Natural killer cell (primary cell): ENCODE measurements around the gene LIFR. TPM values are rescaled to one million over a fixed set of nuclear protein-coding genes. Genes with fewer than 3 reads are reported as not detected.

Experiments
- ATAC-seq, 3 donors: fragments of 150-1000 bp in 2 of 3; fragments of 200-7000 bp in 1 of 3; cut with Tn5 transposase; 1 replicate in 1 of 3; 2 replicates in 2 of 3; pipeline ENCODE4 v1.10.0; 2021; ENCODE audit warnings: mild to moderate bottlenecking in 2 of 3, moderate library complexity in 2 of 3
- DNase-seq, 2 donors: peaks; one replicate each; pipeline versions ENCODE4 v3.0.0 to v3.0.0-alpha.2; 2013 to 2021; ENCODE audit warnings: mixed read lengths in 1 of 2
- H3K27ac ChIP-seq: one replicate; pipeline ENCODE4 v1.5.1; 2013; ENCODE audit warnings: mild to moderate bottlenecking, low read length
- H3K27me3 ChIP-seq: one replicate; pipeline ENCODE4 v1.6.1; 2013; ENCODE audit warnings: low read length; ENCODE audit not compliant: control insufficient read depth, insufficient read depth
- H3K36me3 ChIP-seq: one replicate; pipeline ENCODE4 v1.6.1; 2013; ENCODE audit warnings: low read length; ENCODE audit not compliant: control insufficient read depth, insufficient read depth
- H3K4me1 ChIP-seq: one replicate; pipeline ENCODE4 v1.6.1; 2013; ENCODE audit warnings: low read length; ENCODE audit not compliant: control insufficient read depth, insufficient read depth
- H3K4me3 ChIP-seq: one replicate; pipeline ENCODE4 v1.5.1; 2013; ENCODE audit warnings: low read length
- H3K9me3 ChIP-seq: one replicate; pipeline ENCODE4 v1.6.1; 2013; ENCODE audit warnings: low read length; ENCODE audit not compliant: control insufficient read depth, insufficient read depth
- H3K27ac Mint-ChIP-seq, 2 donors: one replicate each; pipeline ENCODE4 v1.8.0; 2022; ENCODE audit warnings: mild to moderate bottlenecking in 2 of 2, mixed read lengths in 2 of 2, moderate library complexity in 1 of 2
- H3K27me3 Mint-ChIP-seq, 2 donors: one replicate each; pipeline ENCODE4 v1.8.0; 2022; ENCODE audit warnings: low read depth in 2 of 2, mixed read lengths in 2 of 2
- H3K36me3 Mint-ChIP-seq: one replicate; pipeline ENCODE4 v1.8.0; 2022; ENCODE audit warnings: mixed read lengths
- H3K4me1 Mint-ChIP-seq, 2 donors: one replicate each; pipeline ENCODE4 v1.8.0; 2022; ENCODE audit warnings: mixed read lengths in 2 of 2
- H3K4me3 Mint-ChIP-seq: one replicate; pipeline ENCODE4 v1.8.0; 2022; ENCODE audit warnings: mild to moderate bottlenecking, moderate library complexity, mixed read lengths
- H3K9me3 Mint-ChIP-seq, 2 donors: one replicate each; pipeline ENCODE4 v1.8.0; 2022; ENCODE audit warnings: mixed read lengths in 2 of 2
- whole genome bisulfite sequencing: methylation state at CpG from one replicate; pipeline ENCODE4 v1.1.7; 2013; ENCODE audit warnings: missing lambda C conversion rate; ENCODE audit not compliant: insufficient coverage; 5-methylcytosine and 5-hydroxymethylcytosine counted together
- intact Hi-C: fragments of 100-400 bp; cut with micrococcal nuclease; formaldehyde crosslinking; loops from one replicate; pipeline ENCODE4 v1.14.2; 2022
- total RNA-seq, 4 donors: library from RNA; stranded (reverse); fragments of 120-200 nt in 1 of 4; gene quantifications; one replicate each; pipeline versions ENCODE4 v1.2.3 to v1.2.4, GENCODE V29; 2013 to 2022
- TF ChIP-seq, protein P1 (sequence below): fragments of 200-600 bp; IDR thresholded peaks from one replicate; pipeline ENCODE4 v1.8.0; 2022; ENCODE audit warnings: antibody characterized with exemption

The LIFR gene
- total RNA-seq, 3 donors from 2014 or later (not counting 1 experiment from before 2014, with no cell fraction given): not detected

DNA sequence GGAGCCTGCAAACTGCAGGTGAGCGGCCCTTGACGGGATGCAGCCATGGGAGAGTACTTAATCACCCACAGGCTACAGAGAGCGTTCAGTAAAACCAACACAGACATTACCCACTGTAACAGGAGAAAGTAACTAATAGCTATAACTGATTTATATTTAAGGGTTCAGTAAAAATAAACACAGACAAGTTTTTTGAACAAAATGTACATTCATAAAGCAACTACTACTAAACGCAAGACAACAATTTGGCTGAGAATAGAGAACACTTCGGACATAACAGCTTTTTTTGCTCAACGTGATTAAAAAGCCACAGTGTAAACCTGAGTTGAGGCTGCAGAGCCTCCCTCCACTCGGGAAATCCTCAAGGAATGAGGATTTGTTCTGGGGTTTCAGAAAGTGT is 61.7 kb downstream of the LIFR start:
- Mint-ChIP-seq H3K27me3 (peaks cover 22 to 32% of the 10 kb centered on the region in 2 donors), H3K9me3 (no peaks in the 10 kb centered on the region), H3K4me1 (no peaks in the 10 kb centered on the region), H3K36me3 (no peaks in the 10 kb centered on the region), H3K4me3 (no peak overlapping the region), H3K27ac (no peak overlapping the region)
- no peaks in the 10 kb centered on the region for H3K9me3 ChIP-seq
- H3K4me3 ChIP-seq: no peak overlapping the region
- 85% methylated on average over 6 of the region's 7 CpGs for WGBS
- TF ChIP-seq, protein P1, sequence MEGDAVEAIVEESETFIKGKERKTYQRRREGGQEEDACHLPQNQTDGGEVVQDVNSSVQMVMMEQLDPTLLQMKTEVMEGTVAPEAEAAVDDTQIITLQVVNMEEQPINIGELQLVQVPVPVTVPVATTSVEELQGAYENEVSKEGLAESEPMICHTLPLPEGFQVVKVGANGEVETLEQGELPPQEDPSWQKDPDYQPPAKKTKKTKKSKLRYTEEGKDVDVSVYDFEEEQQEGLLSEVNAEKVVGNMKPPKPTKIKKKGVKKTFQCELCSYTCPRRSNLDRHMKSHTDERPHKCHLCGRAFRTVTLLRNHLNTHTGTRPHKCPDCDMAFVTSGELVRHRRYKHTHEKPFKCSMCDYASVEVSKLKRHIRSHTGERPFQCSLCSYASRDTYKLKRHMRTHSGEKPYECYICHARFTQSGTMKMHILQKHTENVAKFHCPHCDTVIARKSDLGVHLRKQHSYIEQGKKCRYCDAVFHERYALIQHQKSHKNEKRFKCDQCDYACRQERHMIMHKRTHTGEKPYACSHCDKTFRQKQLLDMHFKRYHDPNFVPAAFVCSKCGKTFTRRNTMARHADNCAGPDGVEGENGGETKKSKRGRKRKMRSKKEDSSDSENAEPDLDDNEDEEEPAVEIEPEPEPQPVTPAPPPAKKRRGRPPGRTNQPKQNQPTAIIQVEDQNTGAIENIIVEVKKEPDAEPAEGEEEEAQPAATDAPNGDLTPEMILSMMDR: no peak
- no peak overlapping the region for H3K27ac ChIP-seq
- intact Hi-C loops: no loop called here
- DNase-seq (no peak), ATAC-seq (no peak)
- H3K27me3 ChIP-seq: peaks cover 8% of the 10 kb centered on the region
- H3K4me1 ChIP-seq: no peaks in the 10 kb centered on the region
- H3K36me3 ChIP-seq: no peaks in the 10 kb centered on the region

DNA sequence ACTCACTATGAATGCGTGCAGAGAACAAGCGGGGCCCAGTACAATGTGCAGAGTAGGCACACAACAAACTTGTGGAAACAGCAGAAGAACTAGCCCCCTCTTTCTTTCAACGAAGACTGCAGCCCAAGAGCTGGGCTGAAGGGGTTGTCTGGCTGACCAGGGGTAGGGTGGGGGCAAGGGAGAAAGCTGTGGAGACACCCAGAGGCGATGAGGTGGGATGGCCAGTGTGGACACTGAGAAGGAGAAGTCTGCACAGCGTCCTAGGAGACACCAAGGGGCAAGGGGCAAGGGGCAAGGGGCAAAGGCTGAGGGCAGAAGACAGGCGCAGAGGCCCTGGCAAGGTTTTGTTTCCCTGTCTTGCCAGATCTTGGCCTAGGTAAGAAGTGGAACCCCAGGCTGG is 62.3 kb downstream of the LIFR start:
- H3K4me1 ChIP-seq: no peaks in the 10 kb centered on the region
- no peak overlapping the region for H3K27ac ChIP-seq
- H3K4me3 ChIP-seq: no peak overlapping the region
- H3K9me3 ChIP-seq: no peaks in the 10 kb centered on the region
- no peaks in the 10 kb centered on the region for H3K4me1 Mint-ChIP-seq
- peaks cover 8% of the 10 kb centered on the region for H3K27me3 ChIP-seq
- no peaks in the 10 kb centered on the region for H3K9me3 Mint-ChIP-seq
- ATAC-seq (no peak), DNase-seq (no peak)
- no peaks in the 10 kb centered on the region for H3K36me3 ChIP-seq
- no peaks in the 10 kb centered on the region for H3K36me3 Mint-ChIP-seq
- TF ChIP-seq, protein P1: no peak
- peaks cover 21 to 33% of the 10 kb centered on the region in 2 donors for H3K27me3 Mint-ChIP-seq
- H3K27ac Mint-ChIP-seq: no peak overlapping the region
- intact Hi-C loops: no loop called here
- no peak overlapping the region for H3K4me3 Mint-ChIP-seq
- WGBS: 87% methylated on average over 5 of the region's 6 CpGs

DNA sequence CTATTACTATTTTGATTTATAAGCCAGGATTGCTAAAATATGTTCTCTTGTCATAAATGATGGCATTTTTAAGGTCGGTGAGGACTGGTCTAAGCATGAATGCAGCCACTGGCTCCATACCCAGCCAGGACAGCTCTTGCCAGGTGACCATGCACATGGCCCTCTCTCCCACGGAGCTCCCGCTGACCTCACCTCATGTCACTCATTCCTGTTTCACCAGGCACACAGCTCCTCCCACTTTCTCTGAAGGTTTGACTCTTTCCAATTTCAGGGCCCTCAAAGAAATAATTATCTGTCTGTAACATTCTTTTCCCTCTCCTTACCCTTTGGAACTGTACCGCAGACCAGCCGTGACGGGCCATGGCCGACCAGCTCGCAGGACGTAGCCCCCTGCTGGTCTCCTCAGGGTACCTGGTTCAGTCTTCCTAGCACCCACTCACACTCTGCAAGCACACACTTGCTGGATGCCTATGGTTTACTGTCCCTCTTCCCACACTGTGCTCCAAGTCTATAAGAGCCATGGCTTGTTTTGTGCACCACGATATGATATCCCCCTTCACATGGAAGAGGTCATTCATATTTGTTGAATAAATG is 72.5 kb downstream of the LIFR start:
- ATAC-seq (no peak), DNase-seq (no peak)
- Histone ChIP-seq H3K27me3 (peaks cover 13% of the 10 kb centered on the region), H3K36me3 (no peaks in the 10 kb centered on the region), H3K9me3 (no peaks in the 10 kb centered on the region), H3K4me3 (no peak overlapping the region), H3K27ac (no peak overlapping the region), H3K4me1 (no peaks in the 10 kb centered on the region)
- Mint-ChIP-seq H3K27ac (no peak overlapping the region), H3K36me3 (no peaks in the 10 kb centered on the region), H3K9me3 (no peaks in the 10 kb centered on the region), H3K4me1 (no peaks in the 10 kb centered on the region), H3K4me3 (no peak overlapping the region), H3K27me3 (peaks cover 34 to 80% of the 10 kb centered on the region in 2 donors)
- WGBS: 87% methylated on average over 10 of the region's 10 CpGs
- intact Hi-C loops: no loop called here
- TF ChIP-seq, protein P1: no peak

DNA sequence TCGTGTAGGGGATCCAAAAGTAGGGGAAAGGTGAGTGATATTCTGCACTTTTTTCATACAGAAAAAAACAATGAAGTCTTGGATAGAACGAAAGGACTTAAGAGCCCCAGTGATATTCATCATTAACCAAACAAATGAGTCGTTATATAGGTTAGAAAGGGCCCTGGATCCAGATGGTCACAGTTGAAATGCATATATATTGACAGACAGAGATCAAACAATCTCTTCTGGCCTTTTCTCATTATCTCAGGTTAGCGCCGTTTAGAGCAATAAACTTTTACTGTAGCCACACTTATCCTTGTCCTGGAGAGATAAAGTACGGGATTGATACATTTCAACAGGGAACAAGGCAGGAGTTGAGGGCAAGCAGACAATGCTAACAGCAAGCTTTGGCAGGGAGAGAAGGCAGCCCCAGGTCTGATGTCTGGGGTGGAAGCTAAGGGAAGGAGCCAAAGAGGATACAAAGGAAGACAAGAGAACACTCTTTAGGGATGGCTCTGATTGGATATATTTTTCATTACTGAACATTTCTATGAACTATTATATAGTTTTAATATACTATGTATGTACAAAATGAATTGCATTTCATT is 77.0 kb downstream of the LIFR start:
- Histone ChIP-seq H3K9me3 (no peaks in the 10 kb centered on the region), H3K4me3 (no peak overlapping the region), H3K27ac (no peak overlapping the region), H3K27me3 (peaks cover 32% of the 10 kb centered on the region), H3K4me1 (no peaks in the 10 kb centered on the region), H3K36me3 (no peaks in the 10 kb centered on the region)
- 51% methylated on average over 4 of the region's 6 CpGs for WGBS
- Mint-ChIP-seq H3K4me1 (no peaks in the 10 kb centered on the region), H3K36me3 (no peaks in the 10 kb centered on the region), H3K27me3 (peaks cover 28 to 72% of the 10 kb centered on the region in 2 donors), H3K27ac (no peak overlapping the region), H3K4me3 (no peak overlapping the region), H3K9me3 (no peaks in the 10 kb centered on the region)
- intact Hi-C loops: no loop called here
- DNase-seq (no peak), ATAC-seq (no peak)
- TF ChIP-seq, protein P1: no peak
